ENCODE data around the gene FLNA. TPM values are rescaled to one million over a fixed set of nuclear protein-coding genes. Genes with fewer than 3 reads are reported as not detected.

Gene FLNA
- total RNA-seq, 1 experiment from 2014 or later: 1,841 TPM

DNA sequence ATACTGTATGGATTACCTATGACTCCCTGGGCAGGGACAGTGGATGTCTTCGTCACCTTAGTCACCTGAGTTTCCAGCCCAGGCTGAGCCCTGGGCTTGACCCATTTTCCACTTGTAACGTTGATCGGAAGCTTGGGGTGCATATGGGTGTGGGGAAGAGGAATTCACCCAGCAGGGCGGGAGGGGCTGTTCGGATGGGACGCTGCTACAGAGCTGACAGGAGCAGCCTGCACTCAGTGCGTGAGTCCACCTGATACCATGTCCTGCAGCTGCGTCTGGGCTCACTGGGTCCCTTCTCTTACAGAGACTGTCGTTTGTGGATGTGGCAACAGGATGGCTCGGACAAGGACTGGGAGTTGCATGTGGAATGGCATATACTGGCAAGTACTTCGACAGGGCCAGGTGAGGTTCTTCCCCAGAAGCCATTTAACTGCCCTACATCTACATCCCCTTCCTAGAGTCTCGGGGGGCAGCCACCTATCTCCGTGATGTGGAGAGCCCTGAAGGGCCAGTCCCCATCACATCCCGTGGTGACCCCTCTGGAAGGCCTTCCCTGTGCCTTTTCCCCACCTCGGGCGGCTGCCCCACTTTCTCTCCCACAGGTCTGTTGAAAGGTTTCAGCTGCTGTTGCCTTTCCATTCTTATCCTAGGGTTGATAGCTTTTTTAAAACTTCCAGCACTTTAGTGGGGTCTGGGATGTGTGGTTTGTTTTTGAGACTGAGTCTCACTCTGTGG is 65.2 kb downstream of the FLNA start:
- POLR2A ChIA-PET (ENCODE audit: unreplicated experiment): no interaction called here
- Histone ChIP-seq H2AFZ (no peak overlapping the region), H3K9me3 (ENCODE audit: insufficient read depth, low read depth) (no peaks in the 10 kb centered on the region), H3K4me2 (no peak overlapping the region), H3K27ac (no peak overlapping the region), H3K4me1 (replicated peaks; ENCODE audit: insufficient read depth) (no peaks in the 10 kb centered on the region), H3K4me3 (no peak overlapping the region), H4K20me1 (ENCODE audit: insufficient read depth) (no peaks in the 10 kb centered on the region), H3K36me3 (ENCODE audit: low read depth) (no peaks in the 10 kb centered on the region), H3F3A (ENCODE audit: insufficient read depth, low read depth) (no peaks in the 10 kb centered on the region; the same call in 1 of the 2 replicates), H3K79me2 (ENCODE audit: low read depth) (no peaks in the 10 kb centered on the region), H3K27me3 (ENCODE audit: insufficient read depth, low read depth) (no peaks in the 10 kb centered on the region), H3K9me2 (ENCODE audit: insufficient read depth) (no peaks in the 10 kb centered on the region)
- intact Hi-C loops (cut with micrococcal nuclease; ENCODE audit: unreplicated experiment): no loop called here
- no peak for TF ChIP-seq EZH2 (IDR thresholded peaks at IDR 0.05; ENCODE audit: low read depth)
- TF ChIP-seq, protein P1, sequence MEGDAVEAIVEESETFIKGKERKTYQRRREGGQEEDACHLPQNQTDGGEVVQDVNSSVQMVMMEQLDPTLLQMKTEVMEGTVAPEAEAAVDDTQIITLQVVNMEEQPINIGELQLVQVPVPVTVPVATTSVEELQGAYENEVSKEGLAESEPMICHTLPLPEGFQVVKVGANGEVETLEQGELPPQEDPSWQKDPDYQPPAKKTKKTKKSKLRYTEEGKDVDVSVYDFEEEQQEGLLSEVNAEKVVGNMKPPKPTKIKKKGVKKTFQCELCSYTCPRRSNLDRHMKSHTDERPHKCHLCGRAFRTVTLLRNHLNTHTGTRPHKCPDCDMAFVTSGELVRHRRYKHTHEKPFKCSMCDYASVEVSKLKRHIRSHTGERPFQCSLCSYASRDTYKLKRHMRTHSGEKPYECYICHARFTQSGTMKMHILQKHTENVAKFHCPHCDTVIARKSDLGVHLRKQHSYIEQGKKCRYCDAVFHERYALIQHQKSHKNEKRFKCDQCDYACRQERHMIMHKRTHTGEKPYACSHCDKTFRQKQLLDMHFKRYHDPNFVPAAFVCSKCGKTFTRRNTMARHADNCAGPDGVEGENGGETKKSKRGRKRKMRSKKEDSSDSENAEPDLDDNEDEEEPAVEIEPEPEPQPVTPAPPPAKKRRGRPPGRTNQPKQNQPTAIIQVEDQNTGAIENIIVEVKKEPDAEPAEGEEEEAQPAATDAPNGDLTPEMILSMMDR (conservative IDR thresholded peaks at IDR 0.05): no peak
- BruUV-seq (replicated peaks): no TSS peak
- CTCF ChIA-PET: no interaction called here
- DNase-seq: no peak

DNA sequence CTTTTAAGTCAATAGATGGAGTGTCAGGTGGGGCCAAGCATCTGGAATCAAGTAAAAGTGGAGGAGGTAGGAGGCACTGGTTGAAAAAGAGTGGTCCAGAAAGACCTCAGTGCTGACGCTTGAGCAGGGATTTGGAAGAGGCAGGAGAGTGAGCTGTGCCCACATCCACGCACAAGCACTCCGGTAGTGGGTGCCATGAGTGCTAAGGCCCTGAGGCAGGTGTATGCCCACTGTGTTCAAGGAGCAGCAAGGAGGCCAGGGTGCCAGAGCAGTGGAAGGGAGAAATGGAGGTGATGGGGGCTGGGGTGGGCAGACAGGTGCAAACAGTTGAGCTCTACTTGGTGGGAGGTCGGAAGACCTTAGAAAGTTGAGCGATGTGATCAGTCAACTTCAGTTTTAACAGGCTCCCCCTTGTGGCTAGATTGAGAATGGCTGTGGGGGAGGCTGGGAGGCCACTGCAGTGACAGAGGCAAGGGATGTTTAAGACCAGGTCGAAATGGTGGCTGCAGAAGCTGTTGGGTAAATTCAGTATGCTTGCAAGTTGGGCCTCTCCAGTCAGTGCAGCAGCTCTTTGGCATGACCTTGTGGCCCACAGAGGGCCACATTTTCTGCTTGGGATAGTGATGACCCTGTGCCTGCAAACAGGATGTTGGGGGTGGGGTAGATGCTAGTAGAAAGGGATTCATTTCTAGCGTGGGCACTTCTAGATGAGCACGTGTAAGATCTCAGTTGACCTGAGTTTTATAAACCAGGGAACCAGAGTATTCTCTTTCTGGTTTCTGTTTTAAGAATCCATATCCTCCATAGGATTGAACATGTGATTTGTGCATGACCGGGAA is 66.1 kb downstream of the FLNA start:
- Histone ChIP-seq H3K4me1 (replicated peaks; ENCODE audit: insufficient read depth) (no peaks in the 10 kb centered on the region), H3K36me3 (ENCODE audit: low read depth) (no peaks in the 10 kb centered on the region), H3K4me3 (no peak overlapping the region), H3K79me2 (ENCODE audit: low read depth) (no peaks in the 10 kb centered on the region), H3K9me3 (ENCODE audit: insufficient read depth, low read depth) (no peaks in the 10 kb centered on the region), H3K4me2 (no peak overlapping the region), H3K27ac (no peak overlapping the region), H3F3A (ENCODE audit: insufficient read depth, low read depth) (no peaks in the 10 kb centered on the region), H3K27me3 (ENCODE audit: insufficient read depth, low read depth) (no peaks in the 10 kb centered on the region), H2AFZ (no peak overlapping the region), H4K20me1 (ENCODE audit: insufficient read depth) (no peaks in the 10 kb centered on the region), H3K9me2 (ENCODE audit: insufficient read depth) (no peaks in the 10 kb centered on the region)
- peak in 1 of 2 experiments; percentile 62 for DNase-seq
- POLR2A ChIA-PET (ENCODE audit: unreplicated experiment): no interaction called here
- intact Hi-C loops (cut with micrococcal nuclease; ENCODE audit: unreplicated experiment): no loop called here
- no TSS peak for BruUV-seq (replicated peaks)
- no peak for TF ChIP-seq EZH2 (IDR thresholded peaks at IDR 0.05; ENCODE audit: low read depth)
- TF ChIP-seq, protein P1 (conservative IDR thresholded peaks at IDR 0.05): peak; percentile 77
- CTCF ChIA-PET: interaction anchor here (0.8 kb wide), 1 partner anchor 171 kb away, joined by 3 read pairs; no protein-coding TSS in a partner anchor

DNA sequence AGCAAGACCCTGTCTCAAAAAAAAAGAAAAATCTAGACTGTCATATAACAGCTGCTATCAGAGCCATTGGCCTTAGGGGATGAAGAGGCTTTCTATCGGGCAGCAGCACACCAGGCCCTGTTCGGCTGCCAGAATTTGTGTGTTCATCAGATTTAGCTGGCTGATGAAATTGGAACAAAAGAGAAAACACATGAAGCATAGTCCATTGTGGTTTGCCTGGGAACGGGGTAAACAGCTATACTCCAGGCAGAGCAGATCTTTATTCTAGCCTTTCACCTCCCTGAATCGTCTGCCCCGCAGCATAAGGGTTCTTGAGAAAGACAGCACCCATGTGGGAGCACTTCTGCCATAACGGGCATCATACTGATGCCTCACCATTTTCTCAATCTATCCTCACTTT is 67.2 kb downstream of the FLNA start:
- Histone ChIP-seq H3K9me2 (ENCODE audit: insufficient read depth) (no peaks in the 10 kb centered on the region), H2AFZ (no peak overlapping the region), H3K27ac (no peak overlapping the region), H3K27me3 (ENCODE audit: insufficient read depth, low read depth) (no peaks in the 10 kb centered on the region), H3K79me2 (ENCODE audit: low read depth) (no peaks in the 10 kb centered on the region), H3K36me3 (ENCODE audit: low read depth) (no peaks in the 10 kb centered on the region), H3K4me3 (no peak overlapping the region), H3K9me3 (ENCODE audit: insufficient read depth, low read depth) (no peaks in the 10 kb centered on the region), H4K20me1 (ENCODE audit: insufficient read depth) (no peaks in the 10 kb centered on the region), H3K4me2 (no peak overlapping the region), H3K4me1 (replicated peaks; ENCODE audit: insufficient read depth) (no peaks in the 10 kb centered on the region), H3F3A (ENCODE audit: insufficient read depth, low read depth) (no peaks in the 10 kb centered on the region)
- intact Hi-C loops (cut with micrococcal nuclease; ENCODE audit: unreplicated experiment): no loop called here
- no TSS peak for BruUV-seq (replicated peaks)
- TF ChIP-seq, protein P1 (conservative IDR thresholded peaks at IDR 0.05): no peak
- no peak for TF ChIP-seq EZH2 (IDR thresholded peaks at IDR 0.05; ENCODE audit: low read depth)
- POLR2A ChIA-PET (ENCODE audit: unreplicated experiment): no interaction called here
- CTCF ChIA-PET: interaction anchor here (0.6 kb wide), 1 partner anchor 12 kb away, joined by 3 read pairs; no protein-coding TSS in a partner anchor
- no peak for DNase-seq

Data from PC-9 (cell line).